IPS-NIHi7 (cell line): ENCODE measurements around the gene C2orf92.

Source experiments
- DNase-seq: peaks from one replicate; pipeline ENCODE4 v3.0.0; 2012; ENCODE audit warnings: mixed read lengths; ENCODE audit errors: extremely low spot score

The C2orf92 gene

GRCh38 chr2:97730245-97730644, 60.7 kb downstream of the C2orf92 start:
- DNase-seq, result no peak

- no peak for DNase-seq
Measured at GRCh38 chr2:97731274-97732020, 61.9 kb downstream of the C2orf92 start.

GRCh38 chr2:97732436-97733340, 63.2 kb downstream of the C2orf92 start:
- no peak for DNase-seq

- no peak for DNase-seq
Measured at GRCh38 chr2:97733341-97734035, 64.0 kb downstream of the C2orf92 start.

- DNase-seq, result no peak
Measured at GRCh38 chr2:97734061-97735051, 64.8 kb downstream of the C2orf92 start.

- DNase-seq, result no peak
Measured at GRCh38 chr2:97735161-97735561, 65.6 kb downstream of the C2orf92 start.

- DNase-seq, result no peak
Measured at GRCh38 chr2:97736185-97736584, 66.7 kb downstream of the C2orf92 start.

GRCh38 chr2:97736608-97737330, 67.3 kb downstream of the C2orf92 start:
- DNase-seq, result no peak

GRCh38 chr2:97737421-97738178, 68.1 kb downstream of the C2orf92 start:
- DNase-seq, result no peak

- no peak for DNase-seq
Measured at GRCh38 chr2:97738179-97739019, 68.9 kb downstream of the C2orf92 start.

GRCh38 chr2:97739020-97739892, 69.7 kb downstream of the C2orf92 start:
- DNase-seq, result no peak

- no peak for DNase-seq
Measured at GRCh38 chr2:97739893-97740245, 70.4 kb downstream of the C2orf92 start.

GRCh38 chr2:97740590-97741182, 71.2 kb downstream of the C2orf92 start:
- DNase-seq, result peak; percentile 93

GRCh38 chr2:97741251-97741650, 71.7 kb downstream of the C2orf92 start:
- no peak for DNase-seq

- DNase-seq, result no peak
Measured at GRCh38 chr2:97741686-97742085, 72.2 kb downstream of the C2orf92 start.

- DNase-seq, result no peak
Measured at GRCh38 chr2:97742381-97742847, 72.9 kb downstream of the C2orf92 start.

GRCh38 chr2:97743913-97744312, 74.4 kb downstream of the C2orf92 start:
- DNase-seq, result no peak
